MG63 (cell line): ENCODE data around the gene DDX39B. TPM values are rescaled to one million over a fixed set of nuclear protein-coding genes. Genes with fewer than 3 reads are reported as not detected.

Experiments used
- DNase-seq: peaks from one replicate; pipeline ENCODE4 v3.0.0-alpha.2; 2020
- H3K27me3 ChIP-seq: fragments of 250-450 bp; sonication (Bioruptor Pico); 2 replicates; pipeline ENCODE4 v1.5.1; 2020; ENCODE audit warnings: mild to moderate bottlenecking, moderate library complexity
- H3K36me3 ChIP-seq: fragments of 250-450 bp; sonication (Bioruptor Pico); 2 replicates; pipeline ENCODE4 v1.5.1; 2020; ENCODE audit warnings: mild to moderate bottlenecking, moderate library complexity
- H3K4me3 ChIP-seq: fragments of 250-450 bp; sonication (Bioruptor Pico); 2 replicates; pipeline ENCODE4 v1.5.1; 2020; ENCODE audit warnings: mild to moderate bottlenecking, moderate library complexity
- H3K9me3 ChIP-seq: fragments of 250-450 bp; sonication (Bioruptor Pico); 2 replicates; pipeline ENCODE4 v1.5.1; 2020; ENCODE audit warnings: mild to moderate bottlenecking, moderate library complexity
- total RNA-seq: library from RNA; depleted of rRNA; stranded (reverse); fragments of >200 nt; shearing (Covaris generic); gene quantifications from 2 replicates; pipeline ENCODE4 v1.2.3, GENCODE V29; 2014; ENCODE audit warnings: low replicate concordance

Gene DDX39B
- total RNA-seq, 1 experiment from 2014 or later = 536 TPM

DNA sequence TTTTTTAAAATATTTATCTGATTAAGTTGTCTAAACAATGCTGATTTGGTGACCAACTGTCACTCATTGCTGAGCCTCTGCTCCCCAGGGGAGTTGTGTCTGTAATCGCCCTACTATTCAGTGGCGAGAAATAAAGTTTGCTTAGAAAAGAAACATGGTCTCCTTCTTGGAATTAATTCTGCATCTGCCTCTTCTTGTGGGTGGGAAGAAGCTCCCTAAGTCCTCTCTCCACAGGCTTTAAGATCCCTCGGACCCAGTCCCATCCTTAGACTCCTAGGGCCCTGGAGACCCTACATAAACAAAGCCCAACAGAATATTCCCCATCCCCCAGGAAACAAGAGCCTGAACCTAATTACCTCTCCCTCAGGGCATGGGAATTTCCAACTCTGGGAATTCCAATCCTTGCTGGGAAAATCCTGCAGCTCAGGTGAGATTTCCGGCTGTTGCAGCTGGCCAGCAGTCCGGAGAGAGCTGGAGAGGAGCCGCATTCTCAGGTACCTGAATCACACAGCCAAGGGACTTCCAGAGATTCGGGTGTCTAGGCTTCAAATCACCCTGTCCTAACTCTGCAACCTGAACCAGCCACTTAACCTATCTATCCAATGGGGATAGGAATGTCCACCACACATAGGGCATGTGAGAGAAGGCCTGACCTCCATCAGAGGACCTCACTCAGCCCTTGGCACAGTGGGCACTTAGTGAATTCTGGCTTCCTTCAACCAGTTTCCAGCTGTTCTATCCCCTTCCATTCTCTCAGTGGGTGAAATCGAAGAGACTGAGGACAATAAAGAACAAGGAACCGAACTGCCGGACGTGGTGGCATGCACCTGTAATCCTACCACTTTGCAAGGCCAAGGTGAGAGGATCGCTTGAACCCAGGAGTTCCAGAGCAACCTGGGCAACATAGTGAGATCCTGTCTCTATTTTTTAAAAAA, 36.6 kb upstream of the DDX39B start:
- no peaks in the 10 kb centered on the region for H3K9me3 ChIP-seq
- no peak overlapping the region for H3K4me3 ChIP-seq
- H3K36me3 ChIP-seq = no peaks in the 10 kb centered on the region
- DNase-seq = no peak
- H3K27me3 ChIP-seq = no peaks in the 10 kb centered on the region

DNA sequence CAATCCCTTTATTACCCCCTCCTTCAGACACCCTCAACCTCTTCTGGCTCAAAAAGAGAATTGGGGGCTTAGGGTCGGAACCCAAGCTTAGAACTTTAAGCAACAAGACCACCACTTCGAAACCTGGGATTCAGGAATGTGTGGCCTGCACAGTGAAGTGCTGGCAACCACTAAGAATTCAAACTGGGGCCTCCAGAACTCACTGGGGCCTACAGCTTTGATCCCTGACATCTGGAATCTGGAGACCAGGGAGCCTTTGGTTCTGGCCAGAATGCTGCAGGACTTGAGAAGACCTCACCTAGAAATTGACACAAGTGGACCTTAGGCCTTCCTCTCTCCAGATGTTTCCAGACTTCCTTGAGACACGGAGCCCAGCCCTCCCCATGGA, 35.8 kb upstream of the DDX39B start:
- Histone ChIP-seq H3K36me3 (no peaks in the 10 kb centered on the region), H3K9me3 (no peaks in the 10 kb centered on the region), H3K27me3 (no peaks in the 10 kb centered on the region), H3K4me3 (no peak overlapping the region)
- no peak for DNase-seq

DNA sequence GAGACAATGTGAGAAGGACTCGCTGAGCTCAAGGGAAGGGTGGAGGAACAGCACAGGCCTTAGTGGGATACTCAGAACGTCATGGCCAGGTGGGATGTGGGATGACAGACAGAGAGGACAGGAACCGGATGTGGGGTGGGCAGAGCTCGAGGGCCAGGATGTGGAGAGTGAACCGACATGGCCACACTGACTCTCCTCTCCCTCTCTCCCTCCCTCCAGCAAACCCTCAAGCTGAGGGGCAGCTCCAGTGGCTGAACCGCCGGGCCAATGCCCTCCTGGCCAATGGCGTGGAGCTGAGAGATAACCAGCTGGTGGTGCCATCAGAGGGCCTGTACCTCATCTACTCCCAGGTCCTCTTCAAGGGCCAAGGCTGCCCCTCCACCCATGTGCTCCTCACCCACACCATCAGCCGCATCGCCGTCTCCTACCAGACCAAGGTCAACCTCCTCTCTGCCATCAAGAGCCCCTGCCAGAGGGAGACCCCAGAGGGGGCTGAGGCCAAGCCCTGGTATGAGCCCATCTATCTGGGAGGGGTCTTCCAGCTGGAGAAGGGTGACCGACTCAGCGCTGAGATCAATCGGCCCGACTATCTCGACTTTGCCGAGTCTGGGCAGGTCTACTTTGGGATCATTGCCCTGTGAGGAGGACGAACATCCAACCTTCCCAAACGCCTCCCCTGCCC, 35.2 kb upstream of the DDX39B start:
- Histone ChIP-seq H3K4me3 (no peak overlapping the region), H3K27me3 (no peaks in the 10 kb centered on the region), H3K36me3 (no peaks in the 10 kb centered on the region), H3K9me3 (no peaks in the 10 kb centered on the region)
- DNase-seq = no peak

DNA sequence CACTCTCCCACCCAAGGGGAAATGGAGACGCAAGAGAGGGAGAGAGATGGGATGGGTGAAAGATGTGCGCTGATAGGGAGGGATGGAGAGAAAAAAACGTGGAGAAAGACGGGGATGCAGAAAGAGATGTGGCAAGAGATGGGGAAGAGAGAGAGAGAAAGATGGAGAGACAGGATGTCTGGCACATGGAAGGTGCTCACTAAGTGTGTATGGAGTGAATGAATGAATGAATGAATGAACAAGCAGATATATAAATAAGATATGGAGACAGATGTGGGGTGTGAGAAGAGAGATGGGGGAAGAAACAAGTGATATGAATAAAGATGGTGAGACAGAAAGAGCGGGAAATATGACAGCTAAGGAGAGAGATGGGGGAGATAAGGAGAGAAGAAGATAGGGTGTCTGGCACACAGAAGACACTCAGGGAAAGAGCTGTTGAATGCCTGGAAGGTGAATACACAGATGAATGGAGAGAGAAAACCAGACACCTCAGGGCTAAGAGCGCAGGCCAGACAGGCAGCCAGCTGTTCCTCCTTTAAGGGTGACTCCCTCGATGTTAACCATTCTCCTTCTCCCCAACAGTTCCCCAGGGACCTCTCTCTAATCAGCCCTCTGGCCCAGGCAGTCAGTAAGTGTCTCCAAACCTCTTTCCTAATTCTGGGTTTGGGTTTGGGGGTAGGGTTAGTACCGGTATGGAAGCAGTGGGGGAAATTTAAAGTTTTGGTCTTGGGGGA, 34.3 kb upstream of the DDX39B start:
- no peaks in the 10 kb centered on the region for H3K9me3 ChIP-seq
- H3K36me3 ChIP-seq = no peaks in the 10 kb centered on the region
- no peaks in the 10 kb centered on the region for H3K27me3 ChIP-seq
- no peak for DNase-seq
- H3K4me3 ChIP-seq = no peak overlapping the region

DNA sequence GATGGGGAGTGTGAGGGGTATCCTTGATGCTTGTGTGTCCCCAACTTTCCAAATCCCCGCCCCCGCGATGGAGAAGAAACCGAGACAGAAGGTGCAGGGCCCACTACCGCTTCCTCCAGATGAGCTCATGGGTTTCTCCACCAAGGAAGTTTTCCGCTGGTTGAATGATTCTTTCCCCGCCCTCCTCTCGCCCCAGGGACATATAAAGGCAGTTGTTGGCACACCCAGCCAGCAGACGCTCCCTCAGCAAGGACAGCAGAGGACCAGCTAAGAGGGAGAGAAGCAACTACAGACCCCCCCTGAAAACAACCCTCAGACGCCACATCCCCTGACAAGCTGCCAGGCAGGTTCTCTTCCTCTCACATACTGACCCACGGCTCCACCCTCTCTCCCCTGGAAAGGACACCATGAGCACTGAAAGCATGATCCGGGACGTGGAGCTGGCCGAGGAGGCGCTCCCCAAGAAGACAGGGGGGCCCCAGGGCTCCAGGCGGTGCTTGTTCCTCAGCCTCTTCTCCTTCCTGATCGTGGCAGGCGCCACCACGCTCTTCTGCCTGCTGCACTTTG, 33.6 kb upstream of the DDX39B start, which contains the start of gene TNF:
TSS of gene TNF (plus strand) at position 231 of the 567 bp plus-strand sequence. CDS start at position 408, 177 bp downstream.
- H3K27me3 ChIP-seq = no peaks in the 10 kb centered on the region
- H3K9me3 ChIP-seq = no peaks in the 10 kb centered on the region
- DNase-seq = no peak
- no peaks in the 10 kb centered on the region for H3K36me3 ChIP-seq
- H3K4me3 ChIP-seq = no peak within 1 kb of the TSS

DNA sequence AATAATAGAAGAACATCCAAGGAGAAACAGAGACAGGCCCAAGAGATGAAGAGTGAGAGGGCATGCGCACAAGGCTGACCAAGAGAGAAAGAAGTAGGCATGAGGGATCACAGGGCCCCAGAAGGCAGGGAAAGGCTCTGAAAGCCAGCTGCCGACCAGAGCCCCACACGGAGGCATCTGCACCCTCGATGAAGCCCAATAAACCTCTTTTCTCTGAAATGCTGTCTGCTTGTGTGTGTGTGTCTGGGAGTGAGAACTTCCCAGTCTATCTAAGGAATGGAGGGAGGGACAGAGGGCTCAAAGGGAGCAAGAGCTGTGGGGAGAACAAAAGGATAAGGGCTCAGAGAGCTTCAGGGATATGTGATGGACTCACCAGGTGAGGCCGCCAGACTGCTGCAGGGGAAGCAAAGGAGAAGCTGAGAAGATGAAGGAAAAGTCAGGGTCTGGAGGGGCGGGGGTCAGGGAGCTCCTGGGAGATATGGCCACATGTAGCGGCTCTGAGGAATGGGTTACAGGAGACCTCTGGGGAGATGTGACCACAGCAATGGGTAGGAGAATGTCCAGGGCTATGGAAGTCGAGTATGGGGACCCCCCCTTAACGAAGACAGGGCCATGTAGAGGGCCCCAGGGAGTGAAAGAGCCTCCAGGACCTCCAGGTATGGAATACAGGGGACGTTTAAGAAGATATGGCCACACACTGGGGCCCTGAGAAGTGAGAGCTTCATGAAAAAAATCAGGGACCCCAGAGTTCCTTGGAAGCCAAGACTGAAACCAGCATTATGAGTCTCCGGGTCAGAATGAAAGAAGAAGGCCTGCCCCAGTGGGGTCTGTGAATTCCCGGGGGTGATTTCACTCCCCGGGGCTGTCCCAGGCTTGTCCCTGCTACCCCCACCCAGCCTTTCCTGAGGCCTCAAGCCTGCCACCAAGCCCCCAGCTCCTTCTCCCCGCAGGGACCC, 32.6 kb upstream of the DDX39B start:
- Histone ChIP-seq H3K4me3 (no peak overlapping the region), H3K36me3 (no peaks in the 10 kb centered on the region), H3K27me3 (no peaks in the 10 kb centered on the region), H3K9me3 (no peaks in the 10 kb centered on the region)
- no peak for DNase-seq

DNA sequence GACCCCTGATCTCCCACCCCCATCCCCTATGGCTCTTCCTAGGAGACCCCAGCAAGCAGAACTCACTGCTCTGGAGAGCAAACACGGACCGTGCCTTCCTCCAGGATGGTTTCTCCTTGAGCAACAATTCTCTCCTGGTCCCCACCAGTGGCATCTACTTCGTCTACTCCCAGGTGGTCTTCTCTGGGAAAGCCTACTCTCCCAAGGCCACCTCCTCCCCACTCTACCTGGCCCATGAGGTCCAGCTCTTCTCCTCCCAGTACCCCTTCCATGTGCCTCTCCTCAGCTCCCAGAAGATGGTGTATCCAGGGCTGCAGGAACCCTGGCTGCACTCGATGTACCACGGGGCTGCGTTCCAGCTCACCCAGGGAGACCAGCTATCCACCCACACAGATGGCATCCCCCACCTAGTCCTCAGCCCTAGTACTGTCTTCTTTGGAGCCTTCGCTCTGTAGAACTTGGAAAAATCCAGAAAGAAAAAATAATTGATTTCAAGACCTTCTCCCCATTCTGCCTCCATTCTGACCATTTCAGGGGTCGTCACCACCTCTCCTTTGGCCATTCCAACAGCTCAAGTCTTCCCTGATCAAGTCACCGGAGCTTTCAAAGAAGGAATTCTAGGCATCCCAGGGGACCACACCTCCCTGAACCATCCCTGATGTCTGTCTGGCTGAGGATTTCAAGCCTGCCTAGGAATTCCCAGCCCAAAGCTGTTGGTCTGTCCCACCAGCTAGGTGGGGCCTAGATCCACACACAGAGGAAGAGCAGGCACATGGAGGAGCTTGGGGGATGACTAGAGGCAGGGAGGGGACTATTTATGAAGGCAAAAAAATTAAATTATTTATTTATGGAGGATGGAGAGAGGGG, 31.7 kb upstream of the DDX39B start:
- Histone ChIP-seq H3K36me3 (no peaks in the 10 kb centered on the region), H3K27me3 (no peaks in the 10 kb centered on the region), H3K4me3 (no peak overlapping the region), H3K9me3 (no peaks in the 10 kb centered on the region)
- DNase-seq = no peak

DNA sequence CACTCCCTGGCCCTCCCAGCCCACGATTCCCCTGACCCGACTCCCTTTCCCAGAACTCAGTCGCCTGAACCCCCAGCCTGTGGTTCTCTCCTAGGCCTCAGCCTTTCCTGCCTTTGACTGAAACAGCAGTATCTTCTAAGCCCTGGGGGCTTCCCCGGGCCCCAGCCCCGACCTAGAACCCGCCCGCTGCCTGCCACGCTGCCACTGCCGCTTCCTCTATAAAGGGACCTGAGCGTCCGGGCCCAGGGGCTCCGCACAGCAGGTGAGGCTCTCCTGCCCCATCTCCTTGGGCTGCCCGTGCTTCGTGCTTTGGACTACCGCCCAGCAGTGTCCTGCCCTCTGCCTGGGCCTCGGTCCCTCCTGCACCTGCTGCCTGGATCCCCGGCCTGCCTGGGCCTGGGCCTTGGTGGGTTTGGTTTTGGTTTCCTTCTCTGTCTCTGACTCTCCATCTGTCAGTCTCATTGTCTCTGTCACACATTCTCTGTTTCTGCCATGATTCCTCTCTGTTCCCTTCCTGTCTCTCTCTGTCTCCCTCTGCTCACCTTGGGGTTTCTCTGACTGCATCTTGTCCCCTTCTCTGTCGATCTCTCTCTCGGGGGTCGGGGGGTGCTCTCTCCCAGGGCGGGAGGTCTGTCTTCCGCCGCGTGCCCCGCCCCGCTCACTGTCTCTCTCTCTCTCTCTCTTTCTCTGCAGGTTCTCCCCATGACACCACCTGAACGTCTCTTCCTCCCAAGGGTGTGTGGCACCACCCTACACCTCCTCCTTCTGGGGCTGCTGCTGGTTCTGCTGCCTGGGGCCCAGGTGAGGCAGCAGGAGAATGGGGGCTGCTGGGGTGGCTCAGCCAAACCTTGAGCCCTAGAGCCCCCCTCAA, 30.5 kb upstream of the DDX39B start, which contains the start of gene LTA:
TSS of gene LTA (plus strand) at position 249 of the 871 bp plus-strand sequence. CDS start at position 703, 454 bp downstream.
- no peak for DNase-seq
- H3K9me3 ChIP-seq = no peaks in the 10 kb centered on the region

DNA sequence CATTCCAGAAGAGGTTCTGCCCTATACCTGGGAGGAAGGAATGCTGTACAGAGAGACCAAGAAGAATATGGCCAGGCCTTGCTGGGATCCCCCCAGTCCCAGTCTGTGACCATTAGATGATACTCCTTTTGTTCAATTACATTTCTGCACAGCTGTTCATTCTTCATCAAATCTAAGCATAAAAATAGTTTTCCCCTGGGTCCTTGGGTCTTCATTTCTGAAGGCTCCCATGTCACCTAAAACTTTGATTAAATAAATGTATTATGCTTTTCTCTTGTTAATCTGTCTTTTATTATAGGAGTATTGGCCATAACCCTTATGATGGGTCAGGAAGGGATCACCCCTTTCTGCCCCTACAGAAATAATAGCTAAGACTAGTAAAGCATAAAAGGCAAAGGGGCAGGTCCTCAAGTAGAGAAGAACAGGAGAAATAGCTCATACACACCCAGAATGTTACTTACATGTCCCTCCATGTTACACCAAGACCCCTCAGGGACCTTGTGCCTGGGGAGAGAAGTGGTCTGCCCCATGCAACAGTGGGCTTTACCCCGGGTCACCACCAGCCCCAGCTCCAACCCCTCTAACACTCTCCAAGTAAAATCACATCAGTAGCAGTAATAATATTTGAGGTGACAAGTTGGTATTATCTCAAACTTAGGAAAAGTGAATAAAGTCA, 28.2 kb upstream of the DDX39B start:
- no peak for DNase-seq
- H3K36me3 ChIP-seq = no peaks in the 10 kb centered on the region
- no peak overlapping the region for H3K4me3 ChIP-seq
- H3K27me3 ChIP-seq = no peaks in the 10 kb centered on the region
- no peaks in the 10 kb centered on the region for H3K9me3 ChIP-seq

More for the DNA sequence above, 30.5 kb upstream of the DDX39B start, which contains the start of gene LTA:
- Histone ChIP-seq H3K4me3 (no peak within 1 kb of the TSS), H3K36me3 (no peaks in the 10 kb centered on the region), H3K27me3 (no peaks in the 10 kb centered on the region)

DNA sequence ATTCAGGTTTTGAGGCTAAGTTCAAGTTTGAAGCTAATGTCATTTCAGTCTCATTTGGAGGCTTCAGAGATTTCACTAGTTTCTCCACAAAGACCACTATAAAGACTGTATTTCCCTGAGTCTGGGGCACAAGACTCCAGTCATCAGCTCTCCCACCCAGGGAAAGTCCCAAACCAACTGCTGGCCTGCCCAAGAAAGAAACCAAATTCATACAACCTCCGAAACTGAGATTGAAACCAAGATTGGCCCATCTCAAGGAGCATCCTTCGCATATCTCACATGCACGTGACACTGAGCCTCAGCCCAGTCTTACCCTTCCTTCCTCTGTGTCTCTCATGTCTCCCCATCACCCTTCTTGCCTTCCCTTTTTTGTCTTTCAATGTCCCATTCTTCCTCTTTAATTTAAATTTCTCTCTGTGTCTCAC, 26.7 kb upstream of the DDX39B start:
- Histone ChIP-seq H3K36me3 (no peaks in the 10 kb centered on the region), H3K27me3 (no peaks in the 10 kb centered on the region), H3K9me3 (no peaks in the 10 kb centered on the region), H3K4me3 (no peak overlapping the region)
- no peak for DNase-seq

DNA sequence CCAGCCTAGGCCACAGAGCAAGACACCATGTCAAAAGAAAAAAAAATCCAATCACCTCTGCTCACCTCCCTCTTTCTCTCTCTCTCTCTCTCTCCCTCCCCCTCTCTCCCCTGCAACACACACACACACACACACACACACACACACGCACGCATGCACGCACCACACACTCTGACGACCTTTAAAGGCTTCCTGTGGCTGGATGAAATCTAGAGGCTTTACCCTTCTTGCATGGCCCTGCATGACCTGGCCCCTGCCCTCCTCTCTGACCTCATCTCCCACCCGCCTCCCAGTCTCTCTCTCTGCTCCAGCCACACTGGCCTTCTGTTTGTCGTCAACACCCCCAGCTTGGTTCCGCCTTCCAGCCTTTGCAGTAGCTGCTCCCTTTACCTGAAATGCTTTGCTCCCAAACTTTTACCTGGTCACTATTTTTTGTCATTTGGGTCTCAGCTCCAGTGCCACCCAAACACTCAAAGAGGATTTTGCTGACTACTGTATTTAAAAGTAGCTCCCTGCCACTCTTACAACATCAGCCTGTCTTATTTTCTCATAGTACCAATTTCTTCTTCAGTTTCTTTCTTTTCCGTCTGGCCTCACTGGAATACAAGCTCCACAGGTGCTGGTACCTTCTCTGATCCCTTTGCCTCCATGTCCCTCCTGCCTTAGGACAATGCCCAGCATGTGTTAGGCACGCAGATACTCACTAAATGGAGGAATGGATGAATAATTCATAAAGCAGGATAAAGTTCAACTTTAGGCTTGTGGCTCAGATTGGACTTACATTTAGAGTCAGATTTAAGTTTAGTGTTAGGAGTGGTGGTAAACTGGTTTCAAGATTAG, 25.9 kb upstream of the DDX39B start:
- Histone ChIP-seq H3K4me3 (no peak overlapping the region), H3K9me3 (no peaks in the 10 kb centered on the region), H3K27me3 (no peaks in the 10 kb centered on the region), H3K36me3 (no peaks in the 10 kb centered on the region)
- DNase-seq = no peak

DNA sequence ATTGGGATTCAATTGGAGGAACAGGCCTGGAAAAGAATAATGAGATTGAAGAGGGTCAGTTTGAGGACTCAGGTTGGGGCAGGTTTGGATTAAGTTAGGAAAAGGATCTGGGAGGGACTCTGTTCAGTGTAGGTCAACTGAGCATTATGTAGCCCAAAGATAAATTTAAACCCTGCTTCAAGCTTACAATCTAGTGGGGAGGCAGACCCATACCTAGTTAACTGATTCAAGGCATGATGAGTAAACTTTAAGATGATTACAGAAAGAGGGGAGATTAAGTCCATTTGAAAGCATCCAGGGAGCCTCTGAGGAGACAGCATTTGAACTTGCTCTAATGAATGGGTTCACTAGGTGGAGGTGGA, 18.9 kb upstream of the DDX39B start:
- Histone ChIP-seq H3K4me3 (no peak overlapping the region), H3K27me3 (no peaks in the 10 kb centered on the region), H3K9me3 (no peaks in the 10 kb centered on the region), H3K36me3 (peaks cover 7% of the 10 kb centered on the region)
- no peak for DNase-seq
